Ishikawa (cell line): ENCODE measurements around the gene FURIN.

Source experiments
- CEBPB ChIP-seq: IDR thresholded peaks from 2 replicates; pipeline ENCODE4 v1.6.1; 2012
- CREB1 ChIP-seq: IDR thresholded peaks from 2 replicates; pipeline ENCODE4 v1.6.1; 2012; ENCODE audit warnings: low read depth
- EGR1 ChIP-seq: IDR thresholded peaks from 2 replicates; pipeline ENCODE4 v1.6.1; 2012
- EP300 ChIP-seq: IDR thresholded peaks from 2 replicates; pipeline ENCODE4 v1.6.1; 2012; ENCODE audit warnings: borderline replicate concordance
- FOXM1 ChIP-seq: IDR thresholded peaks from 2 replicates; pipeline ENCODE4 v1.6.1; 2012; ENCODE audit warnings: low read depth, borderline replicate concordance
- MAX ChIP-seq: IDR thresholded peaks from 2 replicates; pipeline ENCODE4 v1.6.1; 2012
- NFIC ChIP-seq: IDR thresholded peaks from 2 replicates; pipeline ENCODE4 v1.6.1; 2012
- RAD21 ChIP-seq: IDR thresholded peaks from 2 replicates; pipeline ENCODE4 v1.6.1; 2012; ENCODE audit warnings: low read depth
- TAF1 ChIP-seq: IDR thresholded peaks from 2 replicates; pipeline ENCODE4 v1.6.1; 2012; ENCODE audit warnings: low read depth, mild to moderate bottlenecking
- YY1 ChIP-seq: IDR thresholded peaks from 2 replicates; pipeline ENCODE4 v1.6.1; 2012; ENCODE audit warnings: low read depth

- TF ChIP-seq EGR1, result no peak
- 0 out of 2 replicates have a peak, but pooled peaks have one; percentile 38 for TF ChIP-seq EP300
- TF ChIP-seq MAX, result peak; percentile 78
- no peak for TF ChIP-seq CEBPB
- TF ChIP-seq NFIC, result no peak
- TF ChIP-seq FOXM1, result no peak
- TF ChIP-seq TAF1, result peak; percentile 78
- peak; percentile 67 for TF ChIP-seq YY1
- TF ChIP-seq RAD21, result peak; percentile 31; the same call in 1 of the 2 replicates
- TF ChIP-seq CREB1, result no peak
Measured at GRCh38 chr15:90931828-90932659, 63.7 kb downstream of the FURIN start, which contains the start of gene HDDC3.
